NCI-H2196 treated with DMSO at 0.1 percent for 48 hours (cell line): ENCODE data around the gene CLVS2.

Source experiments
- DNase-seq: peaks from one replicate; lab custom pipeline; 2025; ENCODE audit not compliant: unreplicated experiment; lab: John Stamatoyannopoulos, UW

Gene CLVS2

GRCh38 chr6:123022975-123023374 is 26.9 kb downstream of the CLVS2 start:
- no peak for DNase-seq

- no peak for DNase-seq
Measured at GRCh38 chr6:123024976-123025375, 28.9 kb downstream of the CLVS2 start.

GRCh38 chr6:123027408-123027807 is 31.4 kb downstream of the CLVS2 start:
- DNase-seq, result no peak

GRCh38 chr6:123028263-123028662 is 32.2 kb downstream of the CLVS2 start:
- DNase-seq, result no peak

GRCh38 chr6:123030282-123030681 is 34.2 kb downstream of the CLVS2 start:
- DNase-seq, result no peak

- DNase-seq, result no peak
Measured at GRCh38 chr6:123036648-123037047, 40.6 kb downstream of the CLVS2 start.

- no peak for DNase-seq
Measured at GRCh38 chr6:123039431-123039830, 43.4 kb downstream of the CLVS2 start.

- no peak for DNase-seq
Measured at GRCh38 chr6:123042401-123042800, 46.4 kb downstream of the CLVS2 start.

- DNase-seq, result no peak
Measured at GRCh38 chr6:123044341-123044860, 48.4 kb downstream of the CLVS2 start.

- no peak for DNase-seq
Measured at GRCh38 chr6:123053602-123054225, 57.7 kb downstream of the CLVS2 start.

GRCh38 chr6:123055256-123055655 is 59.2 kb downstream of the CLVS2 start:
- DNase-seq, result no peak

GRCh38 chr6:123062670-123063069 is 66.6 kb downstream of the CLVS2 start:
- DNase-seq, result no peak

- no peak for DNase-seq
Measured at GRCh38 chr6:123064038-123064437, 68.0 kb downstream of the CLVS2 start.

GRCh38 chr6:123074616-123075015 is 78.6 kb downstream of the CLVS2 start:
- no peak for DNase-seq

GRCh38 chr6:123085403-123085802 is 89.4 kb downstream of the CLVS2 start:
- DNase-seq, result no peak

GRCh38 chr6:123089226-123089625 is 93.2 kb downstream of the CLVS2 start:
- DNase-seq, result peak; percentile 6

- no peak for DNase-seq
Measured at GRCh38 chr6:123091091-123091895, 95.3 kb downstream of the CLVS2 start.

GRCh38 chr6:123091896-123092271 is 95.8 kb downstream of the CLVS2 start:
- no peak for DNase-seq

- no peak for DNase-seq
Measured at GRCh38 chr6:123094795-123095194, 98.8 kb downstream of the CLVS2 start.

GRCh38 chr6:123105561-123105960 is 109.5 kb downstream of the CLVS2 start:
- DNase-seq, result no peak

- no peak for DNase-seq
Measured at GRCh38 chr6:123116370-123116769, 120.3 kb downstream of the CLVS2 start.

GRCh38 chr6:123117145-123117908 is 121.3 kb downstream of the CLVS2 start:
- no peak for DNase-seq
